CD4-positive, alpha-beta T cell treated with Interferon alpha-2 for 1 hour (primary cell): ENCODE results near the gene SPAG16.

Experiments used
- DNase-seq, 2 donors: peaks; one replicate each; pipeline ENCODE4 v3.0.0-alpha.2; 2020 to 2022

Gene SPAG16

GRCh38 chr2:214203214-214203613 is 919.0 kb downstream of the SPAG16 start:
- DNase-seq = no peak

DNA sequence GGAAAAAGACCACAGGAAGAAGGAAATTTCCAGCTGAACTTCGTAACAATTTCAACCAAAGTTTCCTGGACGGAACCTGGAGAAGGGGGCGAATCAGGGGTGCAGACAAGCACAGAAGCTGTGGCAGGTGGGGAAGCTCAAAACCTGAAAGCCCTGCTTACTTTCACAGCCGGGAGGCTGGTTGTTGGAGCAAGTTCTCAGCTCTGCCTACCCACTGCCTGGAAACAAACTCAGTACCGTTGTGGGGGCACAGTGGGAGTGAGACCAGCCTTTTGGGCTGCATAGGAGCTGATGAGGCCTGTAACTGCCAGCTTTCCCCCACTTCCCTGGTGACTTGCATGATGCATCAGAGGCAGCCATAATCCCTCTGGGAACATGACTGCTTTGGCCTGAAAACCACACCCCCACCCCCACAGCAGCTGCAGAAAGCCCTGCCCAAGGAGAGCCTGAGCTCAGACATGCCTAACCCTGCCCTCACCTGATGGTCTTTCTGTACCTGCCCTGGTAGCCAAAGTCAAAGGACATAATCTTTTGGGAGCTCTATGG is 919.6 kb downstream of the SPAG16 start:
- no peak for DNase-seq

GRCh38 chr2:214215107-214215506 is 930.8 kb downstream of the SPAG16 start:
- DNase-seq = no peak

DNA sequence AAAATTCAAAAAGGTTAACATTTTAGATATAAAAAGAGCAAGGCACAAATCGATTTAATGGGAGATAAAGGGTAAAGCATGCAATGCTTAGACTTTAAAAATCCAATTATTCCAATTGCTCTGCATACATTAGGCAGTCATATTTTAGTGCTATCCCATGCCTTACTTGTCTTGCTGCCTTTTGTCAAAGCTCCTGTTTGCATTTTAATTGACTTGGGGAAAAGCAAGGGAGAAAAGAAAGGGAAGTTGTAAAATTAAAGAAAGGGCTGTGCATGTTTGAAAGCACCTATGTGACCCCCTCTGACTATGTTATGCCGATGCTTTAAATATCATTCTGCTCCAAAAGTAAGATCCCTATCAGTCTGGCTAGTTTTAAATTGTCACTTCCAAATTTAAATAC is 932.9 kb downstream of the SPAG16 start:
- DNase-seq = no peak

- no peak for DNase-seq
Measured at GRCh38 chr2:214217599-214217998, 933.3 kb downstream of the SPAG16 start.

DNA sequence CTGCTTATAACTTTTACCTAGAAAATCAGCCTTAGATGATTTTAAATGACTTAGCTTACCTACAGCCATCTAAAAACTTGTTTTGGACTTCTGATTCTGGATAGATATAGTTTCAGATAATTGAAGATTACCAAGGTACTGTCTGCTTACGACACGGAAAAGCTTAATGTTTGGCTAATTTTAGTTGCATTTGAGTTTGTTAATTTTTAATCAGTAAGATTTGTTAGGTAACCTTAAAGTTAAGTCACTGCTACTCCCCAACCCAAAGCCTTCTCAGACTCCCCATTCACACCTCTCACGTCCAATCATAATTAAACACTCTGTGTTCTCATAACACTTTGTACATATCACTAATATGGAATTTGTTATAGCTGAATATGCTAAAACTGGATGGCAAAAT is 936.0 kb downstream of the SPAG16 start:
- no peak for DNase-seq

GRCh38 chr2:214226061-214226460 is 941.8 kb downstream of the SPAG16 start:
- DNase-seq = no peak

- no peak for DNase-seq
Measured at GRCh38 chr2:214232271-214232670, 948.0 kb downstream of the SPAG16 start.

DNA sequence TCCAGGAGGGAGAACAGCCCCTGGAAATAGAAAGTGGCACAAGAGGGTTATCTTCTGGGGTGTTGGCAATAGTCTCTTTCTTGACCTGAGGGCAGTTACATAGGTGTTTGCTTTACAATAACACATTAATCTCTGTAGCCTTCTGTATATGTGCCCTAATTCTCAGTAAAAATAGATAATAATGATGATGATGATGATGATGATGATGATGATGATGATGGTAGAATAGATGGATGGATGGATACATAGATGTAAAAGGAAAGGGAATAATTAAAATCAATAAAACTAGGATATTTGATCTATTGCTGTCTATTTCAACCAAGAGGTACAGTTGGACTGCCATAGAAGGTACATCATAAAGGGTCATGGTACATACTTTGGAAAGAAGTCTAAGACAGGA is 948.9 kb downstream of the SPAG16 start:
- DNase-seq = no peak

- no peak for DNase-seq
Measured at GRCh38 chr2:214242797-214243196, 958.5 kb downstream of the SPAG16 start.

DNA sequence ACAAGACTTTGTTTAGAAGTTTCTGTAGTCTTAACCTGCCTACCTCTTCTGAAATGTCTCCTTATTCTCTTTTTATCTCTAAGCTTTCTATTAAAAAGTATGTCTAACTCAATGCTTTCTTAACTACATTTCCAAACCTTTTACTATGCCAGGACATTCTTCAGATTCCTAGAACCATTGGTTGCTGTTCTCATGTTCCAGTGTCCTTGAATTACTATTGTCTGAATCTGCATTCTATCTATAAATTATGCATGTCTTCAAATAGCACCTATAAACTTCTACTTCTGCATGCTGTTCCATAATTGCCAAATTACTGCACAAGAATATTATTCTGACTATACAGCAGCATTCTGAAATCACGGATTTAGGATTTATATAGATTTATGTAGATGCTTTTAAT is 960.6 kb downstream of the SPAG16 start:
- DNase-seq = no peak

- DNase-seq = no peak
Measured at GRCh38 chr2:214246417-214246816, 962.2 kb downstream of the SPAG16 start.

- no peak for DNase-seq
Measured at GRCh38 chr2:214247531-214247930, 963.3 kb downstream of the SPAG16 start.

DNA sequence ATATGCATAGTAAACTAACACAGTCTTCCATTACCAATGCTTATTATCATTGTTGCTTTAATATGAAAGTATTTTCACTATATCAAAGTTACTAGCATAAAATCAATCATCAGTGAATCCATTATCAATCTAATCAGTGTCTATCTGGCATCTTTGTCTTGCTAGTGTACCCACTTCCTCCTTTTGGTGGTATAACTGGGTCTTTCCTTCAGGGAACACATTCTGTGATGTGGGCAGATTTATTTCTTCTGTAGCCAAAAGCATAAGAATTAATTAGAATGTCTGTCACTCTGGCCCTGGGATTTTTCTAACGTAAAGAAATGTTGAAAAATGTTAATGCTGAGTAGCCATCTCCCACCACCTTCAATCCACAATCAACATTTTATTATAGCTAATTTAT is 970.8 kb downstream of the SPAG16 start:
- DNase-seq = no peak

DNA sequence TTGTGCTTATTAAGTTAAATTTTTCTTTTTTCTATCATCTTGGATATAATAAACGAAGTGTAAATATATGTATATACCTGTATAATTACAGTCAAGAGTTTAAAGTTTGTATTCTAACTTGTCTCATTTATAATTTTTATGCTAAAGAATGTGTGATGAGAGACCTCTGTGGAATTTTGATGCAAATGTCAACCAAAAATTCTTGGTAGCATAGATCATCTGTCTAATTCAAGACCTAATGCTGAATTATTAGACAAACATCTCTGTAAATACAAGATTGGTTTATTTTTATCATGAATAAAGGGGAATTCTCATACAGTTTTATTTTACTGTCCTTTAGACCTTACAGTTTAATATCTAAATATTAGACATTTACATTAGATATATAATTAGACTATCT is 977.4 kb downstream of the SPAG16 start:
- no peak for DNase-seq

DNA sequence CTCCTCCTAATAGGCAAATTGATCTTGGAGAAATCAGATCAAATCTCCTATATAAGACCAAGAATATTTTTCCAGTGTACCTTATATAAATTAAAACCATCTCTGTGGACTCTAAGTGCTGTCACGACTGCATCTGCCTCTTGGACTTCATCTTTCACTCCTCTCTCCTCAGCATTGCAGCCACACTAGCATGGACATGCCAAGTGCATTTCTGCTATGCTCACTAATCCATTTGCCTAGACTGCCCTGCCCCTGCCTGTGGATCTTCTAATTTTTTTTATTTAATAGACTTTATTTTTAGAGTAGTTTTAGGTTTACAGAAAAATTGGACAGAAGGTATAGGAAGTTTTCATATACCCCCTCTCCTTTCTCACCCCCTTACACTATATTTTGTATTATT is 979.9 kb downstream of the SPAG16 start:
- no peak for DNase-seq

DNA sequence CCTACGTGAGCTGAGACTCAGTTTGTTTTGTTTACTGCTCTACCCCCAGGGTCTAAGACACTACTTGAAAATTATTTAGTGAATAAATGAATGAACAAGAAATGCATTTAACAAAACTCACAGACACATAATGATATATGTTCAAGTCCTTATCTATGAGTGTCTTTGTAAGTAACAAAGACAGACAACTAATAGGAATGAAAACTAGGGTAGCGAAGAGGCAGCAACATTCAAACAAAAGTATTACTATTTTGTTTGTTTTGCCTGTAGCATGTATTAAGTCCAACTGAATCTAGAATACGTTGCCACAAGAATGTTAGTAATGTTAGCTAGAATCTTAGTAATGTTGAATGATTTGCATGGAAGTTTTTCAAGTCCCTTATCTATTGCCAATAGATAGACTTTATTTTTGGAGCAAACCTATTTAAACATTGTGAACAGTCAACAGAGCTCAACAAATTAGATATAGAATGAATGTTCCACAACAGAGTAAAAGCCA is 981.8 kb downstream of the SPAG16 start:
- DNase-seq = no peak

GRCh38 chr2:214277880-214278279 is 993.6 kb downstream of the SPAG16 start:
- DNase-seq = no peak

DNA sequence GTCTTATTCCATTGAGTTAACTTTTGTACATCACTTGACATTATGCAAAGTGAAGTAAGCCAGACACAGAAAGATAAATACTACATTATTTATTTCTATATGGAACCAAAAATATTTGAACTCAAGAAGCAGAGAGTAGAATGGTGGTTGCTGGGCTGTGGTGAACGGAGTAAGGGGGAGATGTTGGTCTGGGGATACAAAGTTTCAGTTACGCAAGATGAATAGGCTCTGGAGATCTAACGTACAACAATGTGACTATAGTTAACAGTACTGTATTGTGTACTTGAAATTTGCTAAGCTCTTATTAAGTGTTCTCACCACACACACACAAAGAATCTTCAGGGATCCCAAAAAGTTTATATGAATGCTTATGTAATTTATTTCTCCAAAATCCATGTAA is 1001.7 kb downstream of the SPAG16 start:
- DNase-seq = no peak

- DNase-seq = no peak
Measured at GRCh38 chr2:214293593-214293992, 1009.3 kb downstream of the SPAG16 start.

- DNase-seq = no peak
Measured at GRCh38 chr2:214294426-214294825, 1010.2 kb downstream of the SPAG16 start.

DNA sequence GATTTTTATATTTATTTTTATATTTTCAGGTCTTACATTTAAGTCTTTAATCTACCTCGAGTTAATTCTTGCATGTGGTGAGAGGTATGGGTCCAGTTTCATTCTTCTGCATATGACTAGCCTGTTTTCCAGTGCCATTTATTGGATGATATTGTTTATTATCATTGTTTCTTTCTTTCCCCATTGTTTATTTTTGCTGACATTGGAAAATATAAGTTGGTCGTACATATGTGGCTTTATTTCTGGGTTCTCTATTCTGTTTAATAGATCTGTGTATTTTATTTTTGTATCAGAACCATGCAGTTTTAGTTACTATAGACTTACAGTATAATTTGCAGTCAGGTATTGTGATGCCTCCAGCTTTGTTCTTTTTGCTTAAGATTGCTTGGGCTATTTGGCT is 1013.2 kb downstream of the SPAG16 start:
- no peak for DNase-seq

- no peak for DNase-seq
Measured at GRCh38 chr2:214310319-214310718, 1026.1 kb downstream of the SPAG16 start.

- no peak for DNase-seq
Measured at GRCh38 chr2:214311031-214311533, 1026.8 kb downstream of the SPAG16 start.
